SK-N-SH (cell line): ENCODE results near the gene FUT6. TPM values are rescaled to one million over a fixed set of nuclear protein-coding genes. Genes with fewer than 3 reads are reported as not detected.

Experiments used
- CTCF ChIA-PET: fragments of 300-600, 350-600 bp; formaldehyde crosslinking; extraction: SDS; loops from one replicate; lab custom pipeline; 2021; lab: Yijun Ruan, JAX
- POLR2A ChIA-PET: fragments of 350-600 bp; sonication (Branson Sonifier 250); formaldehyde crosslinking; extraction: SDS; loops from one replicate; lab custom pipeline; 2020; ENCODE audit warnings: antibody characterized with exemption, inconsistent platforms; lab: Yijun Ruan, JAX
- DNase-seq: peaks from one replicate; pipeline ENCODE4 v3.0.0; 2012
- H2AFZ ChIP-seq: fragments of 200-600 bp; sonication (generic); 2 replicates; pipeline ENCODE4 v1.8.1; 2016; ENCODE audit warnings: antibody characterized with exemption, mild to moderate bottlenecking, low read depth
- H3F3A ChIP-seq: fragments of 200-600 bp; sonication (generic); replicated peaks from 2 replicates; pipeline ENCODE3; 2016; ENCODE audit warnings: antibody characterized with exemption, mild to moderate bottlenecking; ENCODE audit not compliant: insufficient read depth
- H3K27ac ChIP-seq, 2 experiments: fragments of 200-500 bp in 1 of 2; fragments of 200-600 bp in 1 of 2; sonication (Bioruptor generic) in 1 of 2; sonication (generic), shearing (Covaris generic) in 1 of 2; 2 replicates each; pipeline versions ENCODE4 v1.5.1 to v1.6.1; 2014 to 2016; ENCODE audit warnings: low read depth in 2 of 2, inconsistent platforms in 1 of 2, low read length in 1 of 2, mild to moderate bottlenecking in 1 of 2, mixed read lengths in 1 of 2
- H3K27me3 ChIP-seq: fragments of 200-600 bp; sonication (generic), shearing (Covaris generic); 2 replicates; pipeline ENCODE4 v1.6.1; 2016; ENCODE audit warnings: mixed run types; ENCODE audit not compliant: insufficient read depth
- H3K36me3 ChIP-seq, 2 experiments: fragments of 200-500 bp in 1 of 2; fragments of 200-600 bp in 1 of 2; sonication (Bioruptor generic) in 1 of 2; sonication (generic) in 1 of 2; replicated peaks in 1 of 2; 2 replicates each; pipeline versions ENCODE3 to v1.5.1; 2014 to 2016; ENCODE audit warnings: low read length in 1 of 2, mild to moderate bottlenecking in 1 of 2; ENCODE audit not compliant: insufficient read depth in 2 of 2, control insufficient read depth in 1 of 2
- H3K4me1 ChIP-seq, 2 experiments: fragments of 200-500 bp in 1 of 2; fragments of 200-600 bp in 1 of 2; sonication (Bioruptor generic) in 1 of 2; sonication (generic), shearing (Covaris generic) in 1 of 2; 2 replicates each; pipeline versions ENCODE4 v1.5.1 to v1.6.1; 2014 to 2016; ENCODE audit warnings: low read depth in 1 of 2, low read length in 1 of 2, mixed run types in 1 of 2; ENCODE audit not compliant: insufficient read depth in 2 of 2, control insufficient read depth in 1 of 2
- H3K4me2 ChIP-seq: fragments of 200-600 bp; sonication (generic), shearing (Covaris generic); 2 replicates; pipeline ENCODE4 v1.6.1; 2017; ENCODE audit warnings: mixed run types
- H3K4me3 ChIP-seq, 2 experiments: fragments of 200-500 bp in 1 of 2; fragments of 200-600 bp in 1 of 2; sonication (Bioruptor generic) in 1 of 2; sonication (generic), shearing (Covaris generic) in 1 of 2; 2 replicates each; pipeline versions ENCODE4 v1.5.1 to v1.8.1; 2014 to 2016; ENCODE audit warnings: low read depth in 2 of 2, inconsistent platforms in 1 of 2, low read length in 1 of 2, mild to moderate bottlenecking in 1 of 2, mixed read lengths in 1 of 2, moderate library complexity in 1 of 2
- H3K79me2 ChIP-seq: fragments of 200-600 bp; sonication (generic); 2 replicates; pipeline ENCODE4 v1.8.1; 2017; ENCODE audit warnings: mild to moderate bottlenecking; ENCODE audit not compliant: insufficient read depth
- H3K9ac ChIP-seq: fragments of 200-600 bp; sonication (generic); 2 replicates; pipeline ENCODE4 v1.6.1; 2017; ENCODE audit warnings: mixed run types
- H3K9me2 ChIP-seq: fragments of 200-600 bp; sonication (generic); 2 replicates; pipeline ENCODE4 v1.6.1; 2017; ENCODE audit warnings: mixed run types
- H3K9me3 ChIP-seq: fragments of 200-600 bp; sonication (generic); 2 replicates; pipeline ENCODE4 v1.6.1; 2017; ENCODE audit warnings: mixed run types, mild to moderate bottlenecking, moderate library complexity
- H4K20me1 ChIP-seq: fragments of 200-600 bp; sonication (generic); 2 replicates; pipeline ENCODE4 v1.6.1; 2017; ENCODE audit warnings: mild to moderate bottlenecking, mixed run types; ENCODE audit not compliant: insufficient read depth
- CHD2 ChIP-seq: fragments of 150-350 bp; IDR thresholded peaks from 2 replicates; pipeline ENCODE4 v1.6.1; 2018; ENCODE audit warnings: low read length; ENCODE audit not compliant: partially characterized antibody
- CTCF ChIP-seq: fragments of 200-600 bp; sonication (generic); IDR thresholded peaks from 2 replicates; pipeline ENCODE4 v1.6.1; 2017; ENCODE audit warnings: antibody characterized with exemption, mild to moderate bottlenecking, moderate library complexity
- EP300 ChIP-seq, 2 experiments: IDR thresholded peaks; 2 replicates each; pipeline versions ENCODE4 v1.4.0 to v1.6.1; 2012; ENCODE audit warnings: borderline replicate concordance in 1 of 2, low read depth in 1 of 2, low read length in 1 of 2
- GATA2 ChIP-seq: sonication (generic); formaldehyde crosslinking; IDR thresholded peaks from 2 replicates; pipeline ENCODE4 v1.5.0; 2020; ENCODE audit warnings: mild to moderate bottlenecking, missing genetic modification reagents
- JUND ChIP-seq: IDR thresholded peaks from 2 replicates; pipeline ENCODE4 v1.4.0; 2012
- MEF2A ChIP-seq: IDR thresholded peaks from 2 replicates; pipeline ENCODE4 v1.4.0; 2012; ENCODE audit warnings: low read depth, borderline replicate concordance
- NFIC ChIP-seq: IDR thresholded peaks from 2 replicates; pipeline ENCODE4 v1.4.0; 2012; ENCODE audit warnings: borderline replicate concordance
- PBX3 ChIP-seq: IDR thresholded peaks from 2 replicates; pipeline ENCODE4; 2012
- RAD21 ChIP-seq: IDR thresholded peaks from 2 replicates; pipeline ENCODE4 v1.6.1; 2012; ENCODE audit warnings: mild to moderate bottlenecking, low read length
- SIN3A ChIP-seq: IDR thresholded peaks from 2 replicates; pipeline ENCODE4 v1.6.1; 2012; ENCODE audit warnings: low read depth, mild to moderate bottlenecking, low read length, moderate library complexity, borderline replicate concordance
- SMC3 ChIP-seq: IDR thresholded peaks from 2 replicates; pipeline ENCODE4 v1.6.1; 2012; ENCODE audit warnings: low read depth, low read length, improper control_type of control experiment
- TAF1 ChIP-seq: IDR thresholded peaks from 2 replicates; pipeline ENCODE4 v1.6.1; 2012; ENCODE audit warnings: low read depth, mild to moderate bottlenecking, low read length, moderate library complexity, borderline replicate concordance
- TEAD4 ChIP-seq: IDR thresholded peaks from 2 replicates; pipeline ENCODE4 v1.4.0; 2012; ENCODE audit warnings: mild to moderate bottlenecking, borderline replicate concordance; ENCODE audit not compliant: insufficient read depth
- WGBS: methylation state at CpG from one replicate; pipeline ENCODE4 v1.1.6; 2017; ENCODE audit warnings: low lambda C conversion rate; 5-methylcytosine and 5-hydroxymethylcytosine counted together
- polyA plus RNA-seq, 3 experiments: library from polyadenylated mRNA; depleted of rRNA; stranded (reverse); fragments of >200 nt; gene quantifications; 2 replicates each; pipeline ENCODE4 v1.2.3, GENCODE V29; 2012

The FUT6 gene
- polyA plus RNA-seq, 1 of the 3 experiments (the other 2 are of a cell fraction), result not detected

GRCh38 chr19:5803752-5804515, 35.6 kb downstream of the FUT6 start:
- 14% methylated on average over 21 of the region's 54 CpGs for WGBS
- H3K4me3 ChIP-seq, result peak overlapping the region; percentile 30 to 56; a peak in 3 of 4 replicates
- H4K20me1 ChIP-seq, result no peaks in the 10 kb centered on the region
- peaks cover 3 to 32% of the 10 kb centered on the region in 2 experiments; a peak in 1 of 4 replicates for H3K4me1 ChIP-seq
- H3K79me2 ChIP-seq, result no peaks in the 10 kb centered on the region
- no peaks in the 10 kb centered on the region for H3K9me2 ChIP-seq
- H3K9ac ChIP-seq, result no peak overlapping the region
- peak; percentile 99 for DNase-seq
- no peaks in the 10 kb centered on the region for H3F3A ChIP-seq
- H3K36me3 ChIP-seq, result no peaks in the 10 kb centered on the region
- H3K4me2 ChIP-seq, result peak overlapping the region; percentile 83
- POLR2A ChIA-PET, result interaction anchor here (0.7 to 1.5 kb wide), 4 partner anchors 19 to 91 kb away, joined by 3 to 15 read pairs (median 4); no protein-coding TSS in a partner anchor
- TF ChIP-seq PBX3, result no peak
- TF ChIP-seq TEAD4, result no peak
- TF ChIP-seq TAF1, result 0 out of 2 replicates have a peak, but pooled peaks have one; percentile 20
- TF ChIP-seq CHD2, result peak; percentile 73
- no peak for TF ChIP-seq JUND
- no peak for TF ChIP-seq NFIC
- no peak for TF ChIP-seq GATA2 (CRISPR knock-in tag)
- TF ChIP-seq RAD21, result peak; percentile 81
- peak; percentile 82 for TF ChIP-seq SMC3
- TF ChIP-seq CTCF, result peak; percentile 96
- TF ChIP-seq MEF2A, result no peak
- peak; percentile 36; the same call in 1 of the 2 replicates for TF ChIP-seq SIN3A
- peak in 1 of 2 experiments; percentile 5; a peak in 1 of 4 replicates for TF ChIP-seq EP300 (IDR thresholded peaks at IDR 0.05; ENCODE audit: borderline replicate concordance in 1 of 2, low read depth in 1 of 2, low read length in 1 of 2)
- no peaks in the 10 kb centered on the region for H3K9me3 ChIP-seq
- CTCF ChIA-PET, result interaction anchor here (0.6 to 3.9 kb wide), 84 partner anchors 10 to 344 kb away, joined by 3 to 73 read pairs (median 4); partner anchors contain the start of genes CAPS, CATSPERD, DUS3L and FUT6
- H3K27me3 ChIP-seq, result peaks cover 6% of the 10 kb centered on the region; the same call in 1 of the 2 replicates
- H3K27ac ChIP-seq, result no peak overlapping the region
- H2AFZ ChIP-seq, result peak overlapping the region; percentile 99
